ENCODE results near the gene ARHGAP10.
A peak's percentile ranks its signal among the peaks of the same experiment; 100 is the strongest.
"Not testable (repeated sequence)": the region's sequence is repeated elsewhere in the genome, so short reads cannot be mapped to it uniquely, and the experiment has no call there.

ARHGAP10 gene

GRCh38 chr4:147848634-147849033, 116.7 kb downstream of the ARHGAP10 start:
- no peak for DNase-seq (ENCODE audit: low read depth in 2 of 2)

- no peak for DNase-seq (ENCODE audit: low read depth in 2 of 2)
Measured at GRCh38 chr4:147851135-147851534, 119.2 kb downstream of the ARHGAP10 start.

GRCh38 chr4:147853706-147854105, 121.8 kb downstream of the ARHGAP10 start:
- no peak for DNase-seq (ENCODE audit: low read depth in 2 of 2)

GRCh38 chr4:147854154-147854553, 122.3 kb downstream of the ARHGAP10 start:
- DNase-seq (ENCODE audit: low read depth in 2 of 2) = no peak

- DNase-seq (ENCODE audit: low read depth in 2 of 2) = no peak
Measured at GRCh38 chr4:147855571-147856009, 123.7 kb downstream of the ARHGAP10 start.

- DNase-seq (ENCODE audit: low read depth in 2 of 2) = no peak
Measured at GRCh38 chr4:147860960-147861359, 129.1 kb downstream of the ARHGAP10 start.

- no peak for DNase-seq (ENCODE audit: low read depth in 2 of 2)
Measured at GRCh38 chr4:147862043-147862692, 130.3 kb downstream of the ARHGAP10 start.

GRCh38 chr4:147863111-147863747, 131.3 kb downstream of the ARHGAP10 start:
- no peak for DNase-seq (ENCODE audit: low read depth in 2 of 2)

- no peak for DNase-seq (ENCODE audit: low read depth in 2 of 2)
Measured at GRCh38 chr4:147863808-147864472, 132.1 kb downstream of the ARHGAP10 start.

GRCh38 chr4:147864607-147865006, 132.7 kb downstream of the ARHGAP10 start:
- DNase-seq (ENCODE audit: low read depth in 2 of 2) = no peak

GRCh38 chr4:147865926-147866325, 134.0 kb downstream of the ARHGAP10 start:
- no peak for DNase-seq (ENCODE audit: low read depth in 2 of 2)

- DNase-seq (ENCODE audit: low read depth in 2 of 2) = peak; percentile 79 to 84
Measured at GRCh38 chr4:147866532-147867271, 134.8 kb downstream of the ARHGAP10 start.

- DNase-seq (ENCODE audit: low read depth in 2 of 2) = no peak
Measured at GRCh38 chr4:147874109-147874508, 142.2 kb downstream of the ARHGAP10 start.

GRCh38 chr4:147877308-147877771, 145.5 kb downstream of the ARHGAP10 start:
- no peak for DNase-seq (ENCODE audit: low read depth in 2 of 2)

GRCh38 chr4:147879676-147880075, 147.8 kb downstream of the ARHGAP10 start:
- DNase-seq (ENCODE audit: low read depth in 2 of 2) = no peak

- no peak for DNase-seq (ENCODE audit: low read depth in 2 of 2)
Measured at GRCh38 chr4:147880511-147880910, 148.6 kb downstream of the ARHGAP10 start.

- no peak for DNase-seq (ENCODE audit: low read depth in 2 of 2)
Measured at GRCh38 chr4:147884536-147884935, 152.6 kb downstream of the ARHGAP10 start.

- DNase-seq (ENCODE audit: low read depth in 2 of 2) = not testable (repeated sequence)
Measured at GRCh38 chr4:147885216-147885615, 153.3 kb downstream of the ARHGAP10 start.

GRCh38 chr4:147891476-147892115, 159.7 kb downstream of the ARHGAP10 start:
- DNase-seq (ENCODE audit: low read depth in 2 of 2) = no peak

- DNase-seq (ENCODE audit: low read depth in 2 of 2) = no peak
Measured at GRCh38 chr4:147899512-147899911, 167.6 kb downstream of the ARHGAP10 start.

- DNase-seq (ENCODE audit: low read depth in 2 of 2) = no peak
Measured at GRCh38 chr4:147901388-147901787, 169.5 kb downstream of the ARHGAP10 start.

GRCh38 chr4:147901916-147902315, 170.0 kb downstream of the ARHGAP10 start:
- DNase-seq (ENCODE audit: low read depth in 2 of 2) = no peak

All from stimulated activated CD8-positive, alpha-beta memory T cell treated with anti-CD3 and anti-CD28 coated beads, Interleukin-2, amount 100 ng/mL, for 1 hour (primary cell).